Lung (tissue), 12 donors: Measurements from ENCODE around the gene MPZL1. TPM values are rescaled to one million over a fixed set of nuclear protein-coding genes. Genes with fewer than 3 reads are reported as not detected.

Experiments used
- ATAC-seq: fragments of 200-7000 bp; cut with Tn5 transposase; one replicate; pipeline ENCODE4 v1.9.1; 2020; ENCODE audit warnings: moderate number of reproducible peaks; ENCODE audit not compliant: insufficient read depth, low FRiP score
- DNase-seq, 3 donors: peaks; one replicate each; pipeline ENCODE4 v3.0.0-alpha.2; 2013 to 2017
- H3K27ac ChIP-seq, 2 donors: one replicate each; pipeline ENCODE4 v1.5.1; 2013; ENCODE audit warnings: mild to moderate bottlenecking in 2 of 2, moderate library complexity in 2 of 2, control low read depth in 1 of 2, inconsistent platforms in 1 of 2, low read depth in 1 of 2, low read length in 1 of 2
- H3K27me3 ChIP-seq, 3 donors: one replicate each; pipeline ENCODE4 v1.5.1; 2013; ENCODE audit warnings: low read length in 2 of 3; ENCODE audit not compliant: control insufficient read depth in 3 of 3, insufficient read depth in 3 of 3
- H3K36me3 ChIP-seq, 4 donors: one replicate each; pipeline ENCODE4 v1.5.1; 2013; ENCODE audit warnings: low read length in 4 of 4, mild to moderate bottlenecking in 1 of 4, moderate library complexity in 1 of 4; ENCODE audit not compliant: control insufficient read depth in 4 of 4, insufficient read depth in 4 of 4
- H3K4me1 ChIP-seq, 5 donors: one replicate each; pipeline ENCODE4 v1.5.1; 2013; ENCODE audit warnings: low read length in 5 of 5, mild to moderate bottlenecking in 2 of 5, moderate library complexity in 1 of 5; ENCODE audit not compliant: control insufficient read depth in 5 of 5, insufficient read depth in 5 of 5
- H3K4me3 ChIP-seq: one replicate; pipeline ENCODE4 v1.5.1; 2013; ENCODE audit warnings: mild to moderate bottlenecking, control low read depth, moderate library complexity
- H3K9ac ChIP-seq, 2 donors: one replicate each; pipeline ENCODE4 v1.5.1; 2013; ENCODE audit warnings: low read length in 2 of 2, control low read depth in 1 of 2; ENCODE audit not compliant: insufficient read depth in 1 of 2
- H3K9me3 ChIP-seq, 4 donors: one replicate each; pipeline ENCODE4 v1.5.1; 2013; ENCODE audit warnings: low read length in 3 of 4, mild to moderate bottlenecking in 1 of 4, moderate library complexity in 1 of 4; ENCODE audit not compliant: control insufficient read depth in 4 of 4, insufficient read depth in 3 of 4
- CTCF ChIP-seq: IDR thresholded peaks from 2 replicates; pipeline ENCODE4 v1.5.1; 2012; ENCODE audit warnings: mild to moderate bottlenecking; ENCODE audit errors: control extremely low read depth, extremely low read depth
- WGBS, 2 donors: extraction: QIAGEN DNeasy Blood & Tissue Kit; methylation state at CpG; one replicate each; pipeline ENCODE4 v1.1.7; 2013; 5-methylcytosine and 5-hydroxymethylcytosine counted together
- polyA plus RNA-seq, 2 donors: library from polyadenylated mRNA; stranded (reverse); fragments of 200-250 nt; gene quantifications; one replicate each; pipeline ENCODE4 v1.2.1, GENCODE V29; 2013
- total RNA-seq, 2 donors: library from RNA; depleted of rRNA in 1 of 2; stranded (reverse); fragments of >200 nt in 1 of 2; gene quantifications; one replicate each; pipeline ENCODE4 v1.2.1, GENCODE V29; 2014 to 2021
- donor health status: control.
- donor health status: control.
- donor health status: Bipolar disorder and iron deficiency.
- donor health status: healthy.
- donor health status: DM: yes; HTN: yes; CAD: no.

The MPZL1 gene
- total and polyA plus RNA-seq, 4 donors = 25.3 to 116 (median 77.0) TPM

GRCh38 chr1:167720965-167721616, 691 bp upstream of the MPZL1 start:
- peak overlapping the region; percentile 91 for H3K4me3 ChIP-seq
- H3K9ac ChIP-seq = peak overlapping the region; percentile 41 to 85
- peaks cover 6 to 20% (median 11%) of the 10 kb centered on the region in 5 donors for H3K4me1 ChIP-seq
- no peaks in the 10 kb centered on the region for H3K36me3 ChIP-seq
- no peaks in the 10 kb centered on the region for H3K27me3 ChIP-seq
- ATAC-seq (no peak), DNase-seq (peak; percentile 27 to 70 (median 70))
- peak; percentile 4 for TF ChIP-seq CTCF
- WGBS, 2 donors = 6 to 16% methylated on average over 13 of the region's 13 CpGs
- H3K9me3 ChIP-seq = no peaks in the 10 kb centered on the region
- H3K27ac ChIP-seq = peak overlapping the region; percentile 92 to 94

- Histone ChIP-seq H3K27me3 (no peaks in the 10 kb centered on the region), H3K9ac (peak overlapping the region; percentile 63 to 88), H3K27ac (peak overlapping the region; percentile 92 to 94), H3K4me3 (peak overlapping the region; percentile 91), H3K9me3 (no peaks in the 10 kb centered on the region), H3K36me3 (no peaks in the 10 kb centered on the region), H3K4me1 (peaks cover 6 to 23% (median 14%) of the 10 kb centered on the region in 5 donors)
- WGBS, 2 donors = 1% methylated on average over 30 to 52 of the region's 52 CpGs
- DNase-seq (peak in 2 of 3 donors; percentile 59 to 60), ATAC-seq (peak; percentile 48)
- no peak for TF ChIP-seq CTCF
Measured at GRCh38 chr1:167722152-167722869, 529 bp downstream of the MPZL1 start.

GRCh38 chr1:167722870-167723251, 1.1 kb downstream of the MPZL1 start:
- Histone ChIP-seq H3K9me3 (no peaks in the 10 kb centered on the region), H3K27ac (peak overlapping the region in 1 of 2 donors; percentile 92), H3K36me3 (no peaks in the 10 kb centered on the region), H3K9ac (peak overlapping the region; percentile 63 to 88), H3K27me3 (no peaks in the 10 kb centered on the region), H3K4me3 (no peak overlapping the region), H3K4me1 (peaks cover 6 to 26% (median 14%) of the 10 kb centered on the region in 5 donors)
- DNase-seq (no peak), ATAC-seq (no peak)
- 21 to 22% methylated on average over 4 of the region's 4 CpGs for WGBS, 2 donors
- no peak for TF ChIP-seq CTCF
